Stimulated activated CD4-positive, alpha-beta T cell treated with anti-CD3 and anti-CD28 coated beads, Interleukin-1b, Interleukin-23, amount 100 ng/mL, for 48 hours (primary cell): Measurements from ENCODE around the gene CAD.
"Not testable (repeated sequence)": the region's sequence is repeated elsewhere in the genome, so short reads cannot be mapped to it uniquely, and the experiment has no call there.

Source experiments
- DNase-seq: peaks from one replicate; pipeline ENCODE4 v3.0.0-alpha.2; 2020

CAD gene

DNA sequence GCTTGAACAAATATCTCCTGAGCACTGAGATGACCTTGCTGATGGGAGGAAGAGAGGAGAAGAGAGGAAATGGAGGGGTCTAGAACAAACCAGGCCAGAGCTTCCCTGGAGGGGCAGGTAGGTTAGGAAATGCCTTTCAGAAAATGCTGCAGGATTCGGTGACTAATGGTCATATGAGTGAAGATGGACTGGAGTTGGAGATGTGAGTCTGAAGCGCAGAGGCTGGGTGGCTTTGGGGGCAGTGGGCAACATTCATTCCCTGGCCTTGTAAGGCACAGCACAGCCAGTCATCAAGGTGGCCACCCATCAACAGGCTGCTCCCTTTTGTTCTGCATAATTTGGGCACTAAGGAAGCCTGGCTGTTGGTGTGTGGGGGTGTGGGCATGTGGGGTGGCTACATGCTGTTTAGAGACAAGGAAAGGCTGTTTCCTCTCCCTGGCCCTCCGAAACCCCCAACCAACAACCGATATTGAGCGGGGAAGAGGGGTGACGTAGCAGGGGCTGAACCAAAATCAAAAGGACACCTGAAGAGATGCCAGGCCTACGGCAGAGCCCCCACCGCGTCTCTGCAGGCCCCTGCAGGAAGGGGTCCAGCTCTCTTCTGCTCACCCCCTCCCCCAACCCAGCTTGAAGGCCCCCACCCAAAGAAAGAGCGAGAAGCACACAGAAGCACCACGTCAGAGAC lies 44.2 kb downstream of the CAD start:
- DNase-seq = no peak

DNA sequence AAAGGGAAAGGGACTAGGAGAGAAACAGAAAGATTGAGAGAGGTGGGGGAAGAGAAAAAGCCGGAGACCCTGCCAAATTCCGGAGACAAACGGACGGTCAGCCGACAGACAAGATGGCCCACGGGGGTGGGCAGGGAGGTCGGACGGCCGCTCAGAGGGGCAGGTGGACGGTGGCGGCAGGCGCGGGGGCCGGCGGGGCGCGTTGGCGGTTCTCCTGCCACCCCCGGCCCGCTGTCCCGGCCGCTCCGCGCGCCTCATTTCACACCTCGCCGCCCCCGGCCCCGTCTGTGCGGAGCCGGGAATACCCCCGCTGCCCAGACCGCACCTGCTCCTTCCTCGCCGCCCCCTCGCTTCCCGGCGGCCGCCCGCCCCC lies 44.7 kb downstream of the CAD start:
- no peak for DNase-seq

DNA sequence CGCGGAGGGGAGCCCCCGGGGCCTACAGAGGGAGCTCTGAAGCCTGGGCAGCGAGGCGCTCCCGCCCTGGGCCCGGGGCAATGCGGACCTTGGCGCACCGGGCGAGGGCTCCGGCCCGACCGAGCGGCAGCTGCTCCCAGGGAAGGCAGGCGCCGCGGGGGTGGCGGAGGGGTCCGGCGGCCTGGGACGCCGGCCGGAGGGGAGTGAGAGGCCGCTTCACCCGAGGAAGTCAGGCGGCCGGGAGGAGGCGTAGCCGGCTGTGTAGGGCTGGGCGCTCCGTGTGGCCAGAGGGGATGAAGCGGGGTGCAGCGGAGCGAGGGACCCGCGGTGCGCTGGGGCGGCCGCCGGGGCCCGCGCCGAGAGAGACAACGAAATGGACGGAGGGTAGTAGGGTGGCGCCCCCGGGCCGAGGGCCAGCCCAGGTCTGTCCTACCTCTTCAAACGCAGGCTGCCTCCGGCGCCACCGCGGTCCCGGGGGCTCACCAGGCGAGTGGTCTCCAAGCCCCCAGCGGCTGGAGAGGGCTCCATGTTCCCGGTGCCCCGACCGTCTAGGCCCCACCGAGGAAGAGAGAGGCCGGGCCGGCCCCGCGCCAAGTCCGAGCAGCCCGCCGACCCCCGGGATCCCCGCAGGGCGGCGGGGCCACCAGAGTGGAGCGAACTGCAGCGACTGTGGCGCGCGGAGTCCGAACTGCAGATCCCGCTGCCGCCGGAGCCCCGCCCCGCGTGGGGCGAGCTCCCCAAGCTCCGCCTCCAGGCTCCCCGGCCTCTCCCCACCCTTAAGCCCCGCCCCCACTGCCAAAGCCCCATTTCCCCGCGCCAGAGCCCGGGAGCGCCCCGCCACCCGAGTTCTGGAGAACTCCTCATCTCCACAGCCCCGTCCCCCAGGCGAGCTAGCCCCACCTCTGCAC lies 45.5 kb downstream of the CAD start, which contains the start of gene SLC30A3:
Gene SLC30A3 (minus strand): TSS at position 669 of the 908 bp plus-strand sequence. CDS start 141 bp downstream, at position 528.
- peak; percentile 70 for DNase-seq

DNA sequence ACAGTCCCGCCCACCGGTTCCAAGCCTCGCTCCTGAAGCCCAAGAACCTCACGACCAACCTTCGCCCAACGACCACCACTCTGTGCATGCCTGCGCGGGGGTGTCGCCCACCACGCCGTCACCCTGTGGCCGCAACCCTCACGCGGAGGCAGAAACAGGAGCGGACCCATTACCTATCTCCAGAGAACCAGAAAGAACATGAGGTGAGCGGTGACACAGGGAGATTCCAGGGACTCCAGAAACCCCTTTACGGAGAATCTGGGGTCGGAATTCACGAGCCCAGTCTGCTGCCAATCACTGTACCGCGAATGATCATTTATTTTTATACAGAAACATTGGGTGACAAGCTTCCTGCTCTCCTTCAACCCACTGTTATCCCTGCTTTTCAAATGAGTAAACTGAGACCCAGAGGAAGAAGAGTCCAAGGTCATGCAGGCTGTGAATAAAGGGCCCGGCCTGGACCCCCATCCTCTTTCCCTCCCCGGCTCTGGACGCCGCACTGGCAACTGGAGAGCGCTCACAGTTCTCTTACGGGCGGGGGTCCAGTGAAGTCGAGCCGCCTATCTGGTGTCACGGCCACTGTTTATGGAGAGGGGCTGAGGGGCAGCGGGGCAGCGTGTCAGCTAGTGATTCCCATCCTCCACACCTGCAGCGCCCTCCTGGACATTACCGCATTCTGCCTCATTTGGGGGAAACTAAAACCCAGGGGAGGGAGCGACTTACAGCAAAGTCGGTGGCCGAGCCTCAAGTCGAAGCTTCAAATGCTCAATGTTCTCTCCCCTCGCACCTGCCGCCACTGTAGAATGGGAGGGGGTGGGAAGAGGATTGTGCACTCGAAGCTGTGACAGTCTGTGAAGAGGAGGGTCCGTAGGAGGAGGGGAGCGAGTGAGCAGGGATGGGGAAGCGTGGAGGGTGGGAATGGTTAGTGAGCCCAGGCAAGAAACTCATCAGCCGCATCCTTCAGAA lies 46.4 kb downstream of the CAD start:
- DNase-seq = no peak

DNA sequence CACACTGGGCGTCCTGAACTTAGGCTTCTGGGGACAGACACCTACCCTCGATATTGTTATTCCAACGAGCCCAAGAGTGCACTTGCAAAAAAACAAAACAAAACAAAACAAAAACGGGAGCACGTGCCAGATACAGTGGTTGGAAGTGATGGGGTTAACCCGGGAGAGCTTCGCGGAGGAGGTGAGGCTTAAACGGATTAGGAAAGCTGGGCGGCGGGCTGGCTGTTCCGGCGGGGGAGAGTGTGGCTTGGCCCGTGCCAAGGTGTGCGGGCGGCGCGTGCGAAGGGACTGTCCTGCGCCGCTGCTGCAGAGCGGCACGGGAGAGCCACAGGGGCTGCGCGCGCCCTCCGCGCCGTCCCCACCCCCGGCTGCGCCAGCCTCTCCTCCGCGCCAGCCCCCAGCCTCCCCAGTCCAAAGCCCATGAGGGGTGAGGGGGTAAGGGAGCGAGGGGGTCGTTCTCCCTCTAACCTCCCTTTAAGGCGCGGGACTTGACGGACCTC lies 47.1 kb downstream of the CAD start:
- no peak for DNase-seq

DNA sequence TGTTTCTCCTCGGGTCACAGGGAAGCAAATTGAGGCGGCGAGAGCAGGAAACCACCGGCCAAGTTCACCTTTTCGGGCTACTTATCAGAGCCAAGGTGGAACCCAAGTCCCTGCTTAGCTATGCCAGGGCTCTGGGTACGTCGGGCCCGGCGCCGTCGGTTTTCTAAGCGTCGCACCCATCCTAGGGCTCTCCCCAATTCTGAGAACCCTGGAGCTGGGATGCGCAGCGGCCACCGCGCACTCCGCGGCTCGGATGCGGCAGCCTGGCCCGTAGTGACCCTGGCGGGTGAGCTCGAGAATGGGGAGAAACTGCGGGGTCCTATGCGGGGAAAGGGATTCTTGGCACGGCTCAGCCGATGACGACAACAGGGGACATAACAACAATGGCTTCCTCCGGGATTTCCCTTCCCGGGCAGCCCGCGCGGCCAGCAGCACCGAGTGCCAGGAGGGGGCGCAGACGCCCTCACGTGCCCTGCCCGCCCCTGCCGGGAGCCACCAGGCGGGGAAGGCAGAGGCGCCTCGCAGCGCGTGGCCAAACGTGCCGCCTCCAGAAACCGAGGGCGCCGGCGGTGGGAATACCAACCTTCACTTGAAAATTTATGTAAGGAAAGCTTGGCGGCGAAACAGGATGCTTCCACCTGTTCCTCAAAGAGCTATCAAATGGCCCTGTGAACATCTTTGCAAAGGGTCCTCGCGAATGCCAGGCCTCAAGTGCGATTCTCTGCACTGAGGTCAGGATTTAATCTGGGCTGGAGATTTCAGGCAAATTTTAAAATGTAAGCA lies 47.8 kb downstream of the CAD start:
- DNase-seq = peak; percentile 61

DNA sequence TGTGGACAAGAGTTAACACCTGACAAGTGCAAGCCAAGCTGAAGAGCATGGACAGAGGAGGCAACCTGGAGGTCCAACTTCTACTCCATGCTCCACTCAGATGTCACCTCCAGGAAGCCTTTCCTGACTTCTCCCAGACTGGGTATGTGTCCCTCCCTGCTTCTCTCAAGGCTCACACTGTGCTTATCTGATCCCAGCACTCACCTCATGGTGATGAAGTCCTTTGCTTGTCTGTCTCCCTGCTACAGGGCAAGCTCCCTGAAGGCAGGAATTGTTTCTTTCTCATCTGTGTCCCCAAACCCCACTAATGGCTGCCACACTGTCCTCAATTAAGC lies 48.3 kb downstream of the CAD start:
- DNase-seq = no peak

DNA sequence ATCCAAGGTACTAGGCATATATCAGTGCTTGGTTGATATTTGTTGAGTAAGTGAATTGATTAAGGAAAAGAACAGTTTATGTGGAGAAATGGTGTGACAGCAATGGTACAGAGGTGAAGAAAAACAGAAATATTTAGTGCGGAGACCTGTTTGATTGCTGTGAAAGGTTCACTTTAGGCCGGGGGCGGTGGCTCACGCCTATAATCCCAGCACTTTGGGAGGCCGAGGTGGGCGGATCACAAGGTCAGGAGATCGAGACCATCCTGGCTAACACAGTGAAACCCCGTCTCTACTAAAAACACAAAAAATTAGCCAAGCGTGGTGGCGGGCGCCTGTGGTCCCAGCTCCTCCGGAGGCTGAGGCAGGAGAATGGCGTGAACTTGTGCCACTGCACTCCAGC lies 51.1 kb downstream of the CAD start:
- not testable (repeated sequence) for DNase-seq

DNA sequence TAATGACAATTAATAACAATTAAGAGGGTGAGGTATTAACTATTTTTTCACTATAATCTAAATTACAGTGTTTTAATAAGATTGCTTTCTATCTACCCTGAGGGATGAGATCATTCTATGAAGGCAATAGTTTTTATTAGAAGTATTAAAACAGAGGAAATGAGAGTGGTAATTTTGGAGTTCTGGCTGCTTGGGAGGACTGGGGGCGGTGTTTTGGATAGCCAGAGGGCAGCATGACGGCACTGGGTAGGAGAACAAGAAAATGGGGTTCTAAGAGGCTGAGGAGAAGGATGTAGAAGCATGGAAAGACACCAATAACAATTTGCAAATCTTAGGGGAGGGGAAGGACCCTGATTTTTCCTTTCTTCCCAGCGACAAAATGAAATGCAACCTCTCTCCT lies 53.0 kb downstream of the CAD start:
- DNase-seq = no peak

DNA sequence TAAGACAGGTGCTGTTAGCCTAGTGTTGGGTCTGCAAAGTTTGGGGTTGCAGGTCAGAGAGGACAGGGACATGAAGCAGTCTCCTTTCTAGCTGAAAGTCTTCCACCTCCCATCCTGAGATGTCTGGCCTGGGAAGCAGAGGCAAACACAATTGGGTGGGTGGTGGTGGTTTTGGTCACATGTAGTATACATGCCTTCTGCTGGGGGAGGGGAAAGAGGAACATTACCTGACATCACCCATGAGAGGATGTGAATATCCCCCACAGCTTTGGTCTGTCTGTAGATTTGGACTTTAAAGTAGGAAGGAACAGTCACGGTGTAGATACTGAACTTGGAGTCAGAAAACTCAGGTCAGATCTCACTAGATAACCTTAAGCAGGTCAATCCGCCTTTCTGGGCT lies 53.5 kb downstream of the CAD start:
- DNase-seq = no peak

DNA sequence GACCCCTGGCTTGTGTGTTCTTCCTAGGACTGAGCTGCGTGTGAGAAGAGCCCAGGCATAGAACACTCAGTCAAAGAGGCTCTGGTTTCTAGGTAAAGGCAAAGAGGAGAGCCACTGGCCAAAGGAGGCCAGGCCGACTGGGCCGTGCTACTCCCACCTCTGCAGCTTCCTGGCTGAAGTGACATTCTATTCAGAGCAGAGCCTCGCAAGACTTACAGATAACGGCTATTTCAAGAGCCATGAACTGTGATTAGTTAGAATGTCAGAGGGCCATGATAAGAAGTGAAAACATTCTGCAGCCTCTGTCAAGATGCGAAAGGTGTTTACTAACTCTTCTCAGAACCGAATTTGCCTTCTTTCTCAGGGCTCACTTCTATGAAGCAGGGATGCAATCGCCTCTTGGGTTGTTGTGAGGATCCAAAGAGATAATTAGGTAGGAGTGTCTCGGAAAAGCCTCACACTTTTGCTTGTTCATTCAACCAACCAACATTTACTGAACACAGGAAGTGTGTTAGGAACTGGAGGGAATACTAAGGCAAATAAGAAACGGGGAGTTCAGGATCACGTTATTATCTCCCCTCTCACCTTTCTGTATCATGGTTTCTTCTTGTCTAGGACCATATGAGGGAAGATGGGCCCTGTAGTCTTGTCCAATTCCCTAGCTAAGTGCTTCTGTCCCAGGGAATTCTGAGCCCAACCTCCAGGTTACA lies 54.6 kb downstream of the CAD start:
- no peak for DNase-seq

DNA sequence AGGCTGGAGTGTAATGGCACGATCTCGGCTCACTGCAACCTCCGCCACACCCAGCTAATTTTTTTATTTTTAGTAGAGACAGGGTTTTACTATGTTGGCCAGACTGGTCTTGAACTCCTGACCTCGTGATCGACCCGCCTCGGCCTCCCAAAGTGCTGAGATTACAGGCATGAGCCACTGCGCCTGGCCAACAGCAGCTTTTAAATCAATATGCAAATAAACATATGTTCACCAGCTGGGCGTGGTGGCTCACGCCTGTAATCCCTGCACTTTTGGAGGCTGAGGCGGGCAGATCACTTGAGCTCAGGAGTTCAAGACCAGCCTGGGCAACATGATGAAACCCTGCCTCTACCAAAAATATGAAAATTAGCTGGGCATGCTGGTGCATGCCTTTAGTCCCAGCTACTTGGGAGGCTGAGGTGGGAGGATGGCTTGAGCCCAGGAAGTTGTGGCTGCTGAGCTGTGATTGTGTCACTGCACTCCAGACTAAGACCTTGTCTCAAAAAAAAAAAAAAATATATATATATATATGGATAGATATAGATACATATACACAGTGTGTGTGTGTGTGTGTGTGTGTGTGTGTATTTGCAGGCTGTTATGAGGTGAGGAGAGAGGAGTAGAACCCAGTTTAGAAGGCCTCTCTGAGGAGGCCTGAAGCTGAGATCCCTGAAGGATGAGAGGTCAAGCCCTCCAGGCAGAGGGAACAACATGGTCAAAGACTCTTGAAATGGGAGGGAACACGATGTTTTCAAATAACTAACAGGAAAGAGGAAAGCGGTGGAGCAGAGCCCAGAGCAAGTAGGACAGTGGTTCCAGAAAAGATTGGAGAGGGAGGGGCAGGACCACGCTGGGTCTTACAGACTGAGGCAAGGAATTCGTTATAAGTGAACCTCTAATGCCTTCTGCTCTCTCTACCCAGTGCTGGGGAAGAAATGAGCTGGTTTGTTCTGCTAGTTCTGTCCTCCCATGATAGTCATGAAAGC lies 55.7 kb downstream of the CAD start:
- DNase-seq = not testable (repeated sequence)

DNA sequence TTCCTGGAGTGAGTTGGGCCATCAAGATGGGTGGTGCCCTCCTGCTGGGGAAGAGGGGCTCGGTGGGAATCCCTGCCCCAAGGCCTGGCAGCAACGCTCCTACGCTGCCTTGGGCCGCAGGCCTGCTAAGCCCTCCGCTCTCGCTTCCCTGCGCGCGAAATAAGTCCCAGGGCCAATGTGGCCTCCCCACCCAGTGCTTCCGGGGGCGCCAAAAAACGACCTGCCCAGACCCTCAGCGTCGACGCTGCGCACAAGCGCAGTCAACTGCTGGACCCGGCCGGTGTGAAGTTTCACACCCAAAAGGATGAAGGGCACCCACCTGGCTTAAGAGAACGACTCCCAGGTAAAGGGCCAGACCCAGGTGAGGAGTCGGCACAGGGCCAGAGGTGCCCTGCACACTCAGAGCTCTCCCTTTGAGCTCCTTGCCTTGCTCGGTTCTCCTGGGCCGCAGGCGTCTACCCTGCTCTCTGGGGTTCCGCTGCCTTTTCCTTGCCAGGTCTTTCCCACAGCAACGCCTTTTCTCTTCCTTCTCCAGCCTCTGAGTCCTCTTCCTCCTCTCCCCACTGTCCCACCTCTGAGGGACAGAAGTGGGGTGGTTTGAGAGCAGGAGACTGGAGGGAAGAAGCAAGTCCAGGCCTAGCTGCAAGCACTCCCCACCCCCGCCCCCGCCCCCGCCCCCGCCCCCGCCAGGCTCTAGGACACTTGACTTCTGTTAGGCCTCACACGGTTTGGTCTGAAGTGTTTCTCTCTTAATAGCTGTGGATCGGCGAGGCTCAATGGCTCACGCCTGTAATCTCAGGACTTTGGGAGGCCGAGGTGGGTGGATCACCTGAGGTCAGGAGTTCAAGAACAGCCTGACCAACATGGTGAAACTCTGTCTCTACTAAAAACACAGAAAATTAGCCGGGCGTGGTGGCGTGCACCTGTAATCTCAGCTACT lies 58.3 kb downstream of the CAD start, which contains the start of gene DNAJC5G:
Gene DNAJC5G (plus strand): TSS at position 223 of the 940 bp plus-strand sequence. CDS start 1,296 bp downstream, outside the sequence.
- no peak for DNase-seq

DNA sequence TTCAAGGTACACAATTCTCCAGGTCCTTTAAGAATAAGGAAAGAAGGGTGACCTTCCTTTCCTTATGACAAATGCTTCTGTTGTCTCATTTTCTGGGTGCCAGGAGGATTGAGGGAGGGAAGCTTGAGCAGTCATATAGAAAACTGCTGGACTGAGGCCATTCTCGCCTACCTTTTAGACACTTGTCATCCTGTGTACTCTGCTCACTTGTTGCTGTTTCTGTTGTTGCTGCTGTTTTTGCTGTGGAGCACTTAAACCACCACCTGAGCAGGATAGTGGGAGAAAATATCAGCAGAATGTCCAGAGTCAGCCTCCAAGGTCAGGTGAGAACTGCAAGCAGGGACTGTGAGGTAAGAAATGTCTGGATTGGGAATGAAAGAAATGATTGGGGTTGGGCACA lies 60.8 kb downstream of the CAD start:
- no peak for DNase-seq

DNA sequence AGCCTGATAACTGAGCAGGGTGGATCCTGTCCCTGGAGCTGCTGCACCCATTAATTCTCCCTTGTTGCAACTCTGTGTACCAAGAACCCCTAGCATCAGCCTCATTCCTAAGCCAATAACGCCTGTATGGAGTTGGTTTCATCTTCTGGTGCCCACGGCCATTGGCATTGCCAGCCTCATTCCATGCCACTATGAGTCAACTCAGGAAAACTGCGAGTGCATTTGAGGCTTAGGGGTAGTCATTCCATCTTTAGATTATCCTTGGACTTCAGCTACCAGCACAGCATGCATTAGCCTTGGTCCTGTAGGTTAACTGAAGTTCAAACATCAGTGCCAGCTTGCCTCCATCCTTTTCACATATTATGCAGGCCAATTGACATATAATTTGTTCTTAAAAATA lies 63.7 kb downstream of the CAD start:
- no peak for DNase-seq

DNA sequence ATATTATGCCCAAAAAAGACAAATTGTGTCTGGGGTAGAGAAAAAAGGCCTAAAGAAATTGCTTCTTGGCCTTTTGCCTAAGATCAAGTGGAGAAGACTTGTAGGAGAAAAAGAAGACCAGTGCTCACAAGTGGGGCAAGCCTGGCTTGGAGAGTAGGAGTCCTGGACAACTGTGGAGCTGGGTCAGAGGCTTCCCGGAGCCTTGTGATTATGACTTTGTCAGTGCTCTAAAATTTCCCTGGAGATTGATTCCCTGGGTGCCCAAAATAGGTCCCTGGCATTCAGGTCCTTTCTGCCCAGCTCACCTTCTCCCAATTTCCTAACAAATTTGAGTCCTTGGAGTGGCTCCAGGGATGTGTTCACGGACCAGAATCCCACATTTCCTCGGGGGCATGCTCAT lies 64.3 kb downstream of the CAD start:
- DNase-seq = no peak

DNA sequence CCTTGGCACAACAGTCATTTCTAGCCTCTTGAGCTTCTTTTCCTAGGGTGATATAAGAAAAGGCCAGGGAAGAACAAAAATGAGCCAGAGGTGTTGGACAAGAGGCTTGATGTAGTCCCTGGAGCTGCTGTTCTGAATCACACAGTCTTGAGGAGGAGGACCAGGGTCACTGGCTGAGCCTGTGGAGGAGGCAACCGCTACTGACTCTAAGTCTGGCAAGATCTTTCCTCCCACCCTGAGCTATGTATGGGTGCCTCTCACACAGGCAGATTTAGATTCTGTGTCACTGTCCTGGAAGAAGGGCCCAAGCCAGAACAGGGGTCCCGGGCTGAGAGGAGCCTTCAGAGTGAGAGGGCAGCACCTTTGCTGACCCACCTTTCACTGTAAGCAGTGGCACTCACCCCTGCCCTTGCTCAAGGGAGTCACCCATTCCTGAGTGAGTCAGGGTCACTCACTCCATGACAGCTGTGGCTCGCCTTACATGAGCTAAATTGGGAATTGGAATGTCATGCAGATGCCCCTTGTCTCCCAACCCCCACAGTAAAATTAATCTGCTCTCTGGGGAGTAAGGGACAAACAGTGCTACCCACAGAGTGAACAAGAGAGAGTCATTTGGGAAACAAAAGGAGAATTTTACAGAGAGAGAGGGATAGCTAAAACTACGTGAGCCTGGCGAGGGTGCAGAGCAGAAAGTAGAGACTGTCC lies 64.8 kb downstream of the CAD start, which contains the start of gene TRIM54:
Gene TRIM54 (plus strand): TSS at position 575 of the 705 bp plus-strand sequence. CDS start 303 bp downstream, outside the sequence.
- no peak for DNase-seq

DNA sequence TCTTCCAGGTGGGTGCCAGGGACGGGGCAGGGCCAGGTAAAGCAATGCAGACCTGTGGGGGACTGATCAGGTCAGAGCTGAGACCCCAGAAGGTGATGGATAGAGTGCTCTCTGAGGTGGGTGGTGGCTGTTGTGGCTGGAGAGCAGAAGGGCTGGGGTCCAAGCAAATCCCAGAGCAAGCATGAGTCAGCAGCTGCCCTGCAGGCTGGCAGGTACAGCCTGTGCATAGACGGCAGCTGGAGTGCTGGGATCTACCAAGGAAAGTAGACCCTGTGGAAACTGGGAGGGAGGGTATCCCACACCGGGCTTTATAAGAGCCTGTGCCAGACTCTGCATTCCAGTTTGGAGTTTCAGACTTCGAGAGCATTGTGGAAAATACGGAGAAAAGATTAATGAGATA lies 65.7 kb downstream of the CAD start:
- no peak for DNase-seq
